GM12878 (cell line): ENCODE results near the gene ITSN1. TPM values are rescaled to one million over a fixed set of nuclear protein-coding genes. Genes with fewer than 3 reads are reported as not detected.

Source experiments
- ATAC-seq: fragments of 200-7000 bp; cut with Tn5 transposase; 3 replicates; pipeline ENCODE4 v1.9.1; 2020; ENCODE audit warnings: mild to moderate bottlenecking, moderate library complexity
- BruUV-seq: library from RNA; stranded (reverse); fragments of 400-500 nt; replicated peaks from 2 replicates; lab custom pipeline; 2021; lab: Mats Ljungman, UMichigan
- CTCF ChIA-PET: fragments of 300-600 bp; sonication (Branson Sonifier 250); formaldehyde crosslinking; extraction: SDS; loops from one replicate; lab custom pipeline; 2021; ENCODE audit warnings: inconsistent platforms; lab: Yijun Ruan, JAX
- POLR2A ChIA-PET: fragments of 350-600 bp; formaldehyde crosslinking; extraction: SDS; loops from one replicate; lab custom pipeline; 2021; ENCODE audit warnings: inconsistent platforms; lab: Charles Lee
- RAD21 ChIA-PET: fragments of 300-600 bp; sonication (Branson Sonifier 250); formaldehyde crosslinking; loops from one replicate; lab custom pipeline; 2023; ENCODE audit warnings: antibody characterized with exemption; ENCODE audit not compliant: unreplicated experiment; lab: Charles Lee
- SMC1A ChIA-PET: fragments of 300-600 bp; sonication (Branson Sonifier 250); formaldehyde crosslinking; loops from one replicate; lab custom pipeline; 2023; ENCODE audit not compliant: unreplicated experiment, uncharacterized antibody; lab: Charles Lee
- DNase-seq: peaks from one replicate; pipeline ENCODE4 v3.0.0-alpha.2; 2011; ENCODE audit warnings: low read depth, low spot score
- FAIRE-seq: peaks from 3 replicates; lab custom pipeline; 2011; peaks lifted over from hg19 to GRCh38; lab: Jason Lieb, UNC
- H2AFZ ChIP-seq: 2 replicates; pipeline ENCODE4 v1.6.0; 2011; ENCODE audit warnings: low read depth, low read length, control low read depth; ENCODE audit not compliant: control insufficient read depth
- H3K27ac ChIP-seq: 2 replicates; pipeline ENCODE4 v1.5.1; 2011; ENCODE audit warnings: control low read depth; ENCODE audit not compliant: control insufficient read depth, insufficient read depth
- H3K27me3 ChIP-seq, 2 experiments: replicated peaks in 1 of 2; 2 replicates each; pipeline versions ENCODE4 v1.6.0 to v1.6.1; 2011; ENCODE audit warnings: low read length in 1 of 2; ENCODE audit not compliant: control insufficient read depth in 2 of 2, insufficient read depth in 2 of 2
- H3K36me3 ChIP-seq, 2 experiments: 2 replicates each; pipeline ENCODE4 v1.5.1; 2011; ENCODE audit warnings: low read length in 1 of 2; ENCODE audit not compliant: control insufficient read depth in 2 of 2, insufficient read depth in 2 of 2
- H3K4me1 ChIP-seq: 2 replicates; pipeline ENCODE4 v1.6.1; 2011; ENCODE audit warnings: mild to moderate bottlenecking, low read length, moderate library complexity, mixed read lengths; ENCODE audit not compliant: control insufficient read depth, insufficient read depth
- H3K4me2 ChIP-seq: 2 replicates; pipeline ENCODE4 v1.6.0; 2011; ENCODE audit warnings: control low read depth; ENCODE audit not compliant: control insufficient read depth, insufficient read depth
- H3K4me3 ChIP-seq: fragments of 200-600 bp; sonication (generic); 2 replicates; pipeline ENCODE4 v1.5.1; 2016
- H3K79me2 ChIP-seq: 2 replicates; pipeline ENCODE4 v1.6.0; 2011; ENCODE audit warnings: low read length; ENCODE audit not compliant: control insufficient read depth, insufficient read depth
- H3K9ac ChIP-seq: 2 replicates; pipeline ENCODE4 v1.8.0; 2011; ENCODE audit warnings: low read length, control low read depth, mixed read lengths; ENCODE audit not compliant: control insufficient read depth, insufficient read depth
- H3K9me3 ChIP-seq: replicated peaks from 3 replicates; pipeline ENCODE4 v1.5.1; 2011; ENCODE audit warnings: mild to moderate bottlenecking, low read length; ENCODE audit not compliant: control insufficient read depth, insufficient read depth
- H4K20me1 ChIP-seq: 2 replicates; pipeline ENCODE4 v1.6.0; 2011; ENCODE audit not compliant: control insufficient read depth, insufficient read depth
- BCL3 ChIP-seq: IDR thresholded peaks from 2 replicates; pipeline ENCODE4 v1.6.1; 2011; ENCODE audit warnings: borderline replicate concordance, low read depth, mild to moderate bottlenecking, moderate library complexity, low read length; ENCODE audit not compliant: insufficient read depth, poor library complexity, severe bottlenecking
- CBX3 ChIP-seq: fragments of 200-600 bp; sonication (generic); IDR thresholded peaks from 2 replicates; pipeline ENCODE4 v1.6.1; 2016; ENCODE audit warnings: low read depth, borderline replicate concordance
- CHD2 ChIP-seq: IDR thresholded peaks from 2 replicates; pipeline ENCODE4 v1.6.1; 2011; ENCODE audit warnings: low read depth, low read length, improper control_type of control experiment, borderline replicate concordance
- E2F8 ChIP-seq: fragments of 450-650 bp; IDR thresholded peaks from 2 replicates; pipeline ENCODE4 v1.6.1; 2018; ENCODE audit warnings: mild to moderate bottlenecking, low read depth, moderate library complexity; ENCODE audit not compliant: partially characterized antibody
- NR2C2 ChIP-seq: IDR thresholded peaks from 2 replicates; pipeline ENCODE4 v1.6.1; 2011; ENCODE audit warnings: borderline replicate concordance, low read depth; ENCODE audit not compliant: control insufficient read depth, insufficient read length
- RUNX3 ChIP-seq: IDR thresholded peaks from 2 replicates; pipeline ENCODE4 v1.6.1; 2012; ENCODE audit warnings: low read length, inconsistent platforms
- SREBF1 ChIP-seq: IDR thresholded peaks from 2 replicates; pipeline ENCODE4 v1.6.1; 2012; ENCODE audit warnings: mild to moderate bottlenecking, low read length
- TARDBP ChIP-seq: IDR thresholded peaks from 2 replicates; pipeline ENCODE4 v1.6.1; 2016; ENCODE audit warnings: borderline replicate concordance
- ZBTB11 ChIP-seq: fragments of 450-650 bp; formaldehyde crosslinking; IDR thresholded peaks from 2 replicates; pipeline ENCODE4 v1.5.0; 2022; ENCODE audit warnings: mild to moderate bottlenecking, missing genetic modification characterization
- WGBS: methylation state at CpG from one replicate; pipeline ENCODE4 v1.1.6; 2016; ENCODE audit warnings: low lambda C conversion rate; ENCODE audit not compliant: insufficient replicate concordance, insufficient coverage; ENCODE audit errors: missing lambda C conversion rate; 5-methylcytosine and 5-hydroxymethylcytosine counted together
- in situ Hi-C: fragments of 300-500 bp; cut with MboI; formaldehyde crosslinking; loops from 9 replicates; pipeline ENCODE4 v1.14.3; 2018; ENCODE audit warnings: mixed read lengths
- intact Hi-C: fragments of 100-400 bp; cut with micrococcal nuclease; formaldehyde crosslinking; loops from one replicate; pipeline ENCODE4 v1.14.2; 2022; ENCODE audit not compliant: unreplicated experiment
- polyA plus RNA-seq, 11 experiments: library from polyadenylated mRNA; depleted of rRNA in 4 of 11; unstranded in 6 of 11; stranded (reverse) in 5 of 11; fragments of >200 nt; fragmentation: Nextera tagmentation in 4 of 11; fragmentation: Illumina TruSeq in 1 of 11; extraction: Ambion mirVana in 4 of 11; extraction: Trizol in 1 of 11; gene quantifications; 1 replicate in 1 of 11; 2 replicates in 10 of 11; pipeline versions ENCODE4 v1.2.1 to v1.2.3, GENCODE V29; 2011 to 2016; ENCODE audit warnings: inconsistent platforms in 2 of 11, missing spikeins in 2 of 11, low read depth in 1 of 11
- total RNA-seq, 4 experiments: library from RNA; depleted of rRNA in 3 of 4; stranded (reverse); fragments of >200 nt in 3 of 4; fragmentation: Illumina TruSeq in 1 of 4; extraction: Trizol in 1 of 4; gene quantifications; 2 replicates each; pipeline versions ENCODE4 v1.2.1 to v1.2.3, GENCODE V29; 2013 to 2021
- TF ChIP-seq, protein P1 (sequence below): fragments of 450-650 bp; IDR thresholded peaks from 2 replicates; pipeline ENCODE4 v1.6.1; 2017; ENCODE audit warnings: mild to moderate bottlenecking

ITSN1 gene
- total and polyA plus RNA-seq, 10 of the 15 experiments (the other 5 are each of a cell fraction or from before 2014, with no cell fraction given): 0.89 to 10.6 (median 4.8) TPM

DNA sequence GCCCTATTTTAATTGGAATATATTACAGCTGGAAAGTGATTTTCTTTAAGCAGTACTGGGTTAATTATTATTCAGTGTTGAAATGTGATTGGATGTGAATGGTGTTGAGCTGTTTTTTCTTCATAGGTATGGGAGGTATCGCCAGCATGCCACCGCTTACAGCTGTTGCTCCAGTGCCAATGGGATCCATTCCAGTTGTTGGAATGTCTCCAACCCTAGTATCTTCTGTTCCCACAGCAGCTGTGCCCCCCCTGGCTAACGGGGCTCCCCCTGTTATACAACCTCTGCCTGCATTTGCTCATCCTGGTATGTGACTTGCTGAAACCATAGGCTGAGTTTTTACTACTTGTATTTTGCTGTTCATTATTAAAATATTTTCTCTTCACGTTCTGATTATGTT, 107.7 kb downstream of the ITSN1 start (continued):
- no peak for TF ChIP-seq BCL3
- TF ChIP-seq, protein P1, sequence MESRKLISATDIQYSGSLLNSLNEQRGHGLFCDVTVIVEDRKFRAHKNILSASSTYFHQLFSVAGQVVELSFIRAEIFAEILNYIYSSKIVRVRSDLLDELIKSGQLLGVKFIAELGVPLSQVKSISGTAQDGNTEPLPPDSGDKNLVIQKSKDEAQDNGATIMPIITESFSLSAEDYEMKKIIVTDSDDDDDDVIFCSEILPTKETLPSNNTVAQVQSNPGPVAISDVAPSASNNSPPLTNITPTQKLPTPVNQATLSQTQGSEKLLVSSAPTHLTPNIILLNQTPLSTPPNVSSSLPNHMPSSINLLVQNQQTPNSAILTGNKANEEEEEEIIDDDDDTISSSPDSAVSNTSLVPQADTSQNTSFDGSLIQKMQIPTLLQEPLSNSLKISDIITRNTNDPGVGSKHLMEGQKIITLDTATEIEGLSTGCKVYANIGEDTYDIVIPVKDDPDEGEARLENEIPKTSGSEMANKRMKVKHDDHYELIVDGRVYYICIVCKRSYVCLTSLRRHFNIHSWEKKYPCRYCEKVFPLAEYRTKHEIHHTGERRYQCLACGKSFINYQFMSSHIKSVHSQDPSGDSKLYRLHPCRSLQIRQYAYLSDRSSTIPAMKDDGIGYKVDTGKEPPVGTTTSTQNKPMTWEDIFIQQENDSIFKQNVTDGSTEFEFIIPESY: no peak
- no peak for TF ChIP-seq RUNX3
- TF ChIP-seq ZBTB11: no peak
- TF ChIP-seq, all 136 proteins: peak for 0

GRCh38 chr21:33751120-33751519, 108.8 kb downstream of the ITSN1 start:
- Histone ChIP-seq H3K27me3 (no peaks in the 10 kb centered on the region), H3K4me3 (no peak overlapping the region), H2AFZ (no peak overlapping the region), H3K9me3 (no peaks in the 10 kb centered on the region; the same call in 1 of the 3 replicates), H3K36me3 (no peaks in the 10 kb centered on the region), H3K4me2 (no peak overlapping the region), H4K20me1 (no peaks in the 10 kb centered on the region), H3K79me2 (no peaks in the 10 kb centered on the region), H3K27ac (no peak overlapping the region), H3K9ac (no peak overlapping the region), H3K4me1 (no peaks in the 10 kb centered on the region)
- no peak for DNase-seq
- no peak for FAIRE-seq
- CTCF ChIA-PET: no interaction called here
- no peak for TF ChIP-seq TARDBP
- TF ChIP-seq CBX3: no peak
- TF ChIP-seq NR2C2: no peak
- no peak for TF ChIP-seq CHD2
- TF ChIP-seq SREBF1: no peak
- TF ChIP-seq E2F8: no peak
- in situ Hi-C loops (no loop called here), intact Hi-C loops (no loop called here)
- POLR2A ChIA-PET: no interaction called here
- ATAC-seq: no peak
- 0% methylated on average over 1 of the region's 1 CpG for WGBS
- no TSS peak for BruUV-seq
- SMC1A ChIA-PET: interaction anchor here (0.6 kb wide), 1 partner anchor 1908 kb away, joined by 3 read pairs; no protein-coding TSS in a partner anchor
- RAD21 ChIA-PET: no interaction called here
